ENCODE data around the gene MTG2.

The MTG2 gene

GRCh38 chr20:62240020-62240685 lies 57.3 kb downstream of the MTG2 start:
- peak overlapping the region; percentile 75 to 82 for H3K27ac Mint-ChIP-seq
- H3K36me3 Mint-ChIP-seq (ENCODE audit: insufficient read depth), result peaks cover 27% of the 10 kb centered on the region
- H3K4me1 Mint-ChIP-seq (ENCODE audit: low read depth in 2 of 2), result peaks cover 43% of the 10 kb centered on the region in 2 donors
- H3K4me3 Mint-ChIP-seq, result peak overlapping the region; percentile 78 to 84
- H3K27me3 Mint-ChIP-seq, result peaks cover 0 to under 1% of the 10 kb centered on the region in 2 donors
- DNase-seq (no peak), ATAC-seq (replicated peaks) (no peak)
- no peaks in the 10 kb centered on the region for H3K9me3 Mint-ChIP-seq

- Mint-ChIP-seq H3K27ac (peak overlapping the region; percentile 39 to 71), H3K36me3 (ENCODE audit: insufficient read depth) (peaks cover 27% of the 10 kb centered on the region), H3K4me3 (peak overlapping the region in 1 of 2 donors; percentile 35)
Measured at GRCh38 chr20:62241506-62241905, 58.7 kb downstream of the MTG2 start.

GRCh38 chr20:62242176-62242575 lies 59.3 kb downstream of the MTG2 start:
- H3K27me3 Mint-ChIP-seq, result no peaks in the 10 kb centered on the region
- DNase-seq, result no peak
- H3K36me3 Mint-ChIP-seq (ENCODE audit: insufficient read depth), result peaks cover 27% of the 10 kb centered on the region

More at GRCh38 chr20:62241506-62241905, 58.7 kb downstream of the MTG2 start:
- ATAC-seq (replicated peaks) (no peak), DNase-seq (no peak)
- peaks cover 46 to 47% of the 10 kb centered on the region in 2 donors for H3K4me1 Mint-ChIP-seq (ENCODE audit: low read depth in 2 of 2)
- no peaks in the 10 kb centered on the region for H3K9me3 Mint-ChIP-seq
- no peaks in the 10 kb centered on the region for H3K27me3 Mint-ChIP-seq

GRCh38 chr20:62243106-62243505 lies 60.3 kb downstream of the MTG2 start:
- H3K4me1 Mint-ChIP-seq (ENCODE audit: low read depth in 2 of 2), result peaks cover 41 to 50% of the 10 kb centered on the region in 2 donors
- H3K27me3 Mint-ChIP-seq, result no peaks in the 10 kb centered on the region
- no peaks in the 10 kb centered on the region for H3K9me3 Mint-ChIP-seq
- no peak overlapping the region for H3K4me3 Mint-ChIP-seq
- ATAC-seq (replicated peaks), result no peak
- no peak overlapping the region for H3K27ac Mint-ChIP-seq
- DNase-seq, result no peak
- peaks cover 25% of the 10 kb centered on the region for H3K36me3 Mint-ChIP-seq (ENCODE audit: insufficient read depth)

More at GRCh38 chr20:62242176-62242575, 59.3 kb downstream of the MTG2 start:
- Mint-ChIP-seq H3K4me1 (ENCODE audit: low read depth in 2 of 2) (peaks cover 47 to 53% of the 10 kb centered on the region in 2 donors), H3K27ac (peak overlapping the region in 1 of 2 donors; percentile 39), H3K9me3 (no peaks in the 10 kb centered on the region), H3K4me3 (peak overlapping the region in 1 of 2 donors; percentile 35)
- no peak for ATAC-seq (replicated peaks)

GRCh38 chr20:62243906-62244515 lies 61.2 kb downstream of the MTG2 start:
- DNase-seq (no peak), ATAC-seq (replicated peaks) (no peak)
- Mint-ChIP-seq H3K9me3 (no peaks in the 10 kb centered on the region), H3K4me1 (ENCODE audit: low read depth in 2 of 2) (peaks cover 40 to 50% of the 10 kb centered on the region in 2 donors), H3K27ac (peak overlapping the region in 1 of 2 donors; percentile 63), H3K36me3 (ENCODE audit: insufficient read depth) (peaks cover 23% of the 10 kb centered on the region), H3K27me3 (no peaks in the 10 kb centered on the region), H3K4me3 (no peak overlapping the region)

- peaks cover 21% of the 10 kb centered on the region for H3K36me3 Mint-ChIP-seq (ENCODE audit: insufficient read depth)
- no peaks in the 10 kb centered on the region for H3K27me3 Mint-ChIP-seq
- no peaks in the 10 kb centered on the region for H3K9me3 Mint-ChIP-seq
- H3K27ac Mint-ChIP-seq, result peak overlapping the region in 1 of 2 donors; percentile 63
- H3K4me1 Mint-ChIP-seq (ENCODE audit: low read depth in 2 of 2), result peaks cover 35 to 45% of the 10 kb centered on the region in 2 donors
- ATAC-seq (replicated peaks) (no peak), DNase-seq (no peak)
- no peak overlapping the region for H3K4me3 Mint-ChIP-seq
Measured at GRCh38 chr20:62244644-62245108, 61.8 kb downstream of the MTG2 start.

GRCh38 chr20:62245911-62246280 lies 63.1 kb downstream of the MTG2 start:
- Mint-ChIP-seq H3K36me3 (ENCODE audit: insufficient read depth) (peaks cover 17% of the 10 kb centered on the region), H3K9me3 (no peaks in the 10 kb centered on the region), H3K4me3 (no peak overlapping the region), H3K4me1 (ENCODE audit: low read depth in 2 of 2) (peaks cover 31 to 45% of the 10 kb centered on the region in 2 donors), H3K27ac (no peak overlapping the region), H3K27me3 (no peaks in the 10 kb centered on the region)
- DNase-seq (no peak), ATAC-seq (replicated peaks) (no peak)

GRCh38 chr20:62246431-62246830 lies 63.6 kb downstream of the MTG2 start:
- H3K36me3 Mint-ChIP-seq (ENCODE audit: insufficient read depth), result peaks cover 17% of the 10 kb centered on the region
- ATAC-seq (replicated peaks), result no peak
- no peak for DNase-seq
- peak overlapping the region in 1 of 2 donors; percentile 27 for H3K4me3 Mint-ChIP-seq
- no peaks in the 10 kb centered on the region for H3K27me3 Mint-ChIP-seq
- H3K27ac Mint-ChIP-seq, result no peak overlapping the region
- peaks cover 27 to 41% of the 10 kb centered on the region in 2 donors for H3K4me1 Mint-ChIP-seq (ENCODE audit: low read depth in 2 of 2)
- no peaks in the 10 kb centered on the region for H3K9me3 Mint-ChIP-seq

- H3K27ac Mint-ChIP-seq, result no peak overlapping the region
- no peak for ATAC-seq (replicated peaks)
- no peak for DNase-seq
Measured at GRCh38 chr20:62246872-62247652, 64.2 kb downstream of the MTG2 start.

GRCh38 chr20:62248890-62249560 lies 66.2 kb downstream of the MTG2 start:
- no peak overlapping the region for H3K4me3 Mint-ChIP-seq
- peaks cover 18% of the 10 kb centered on the region for H3K36me3 Mint-ChIP-seq (ENCODE audit: insufficient read depth)
- DNase-seq (no peak), ATAC-seq (replicated peaks) (no peak)
- H3K9me3 Mint-ChIP-seq, result no peaks in the 10 kb centered on the region
- H3K4me1 Mint-ChIP-seq (ENCODE audit: low read depth in 2 of 2), result peaks cover 24 to 40% of the 10 kb centered on the region in 2 donors
- no peak overlapping the region for H3K27ac Mint-ChIP-seq
- H3K27me3 Mint-ChIP-seq, result no peaks in the 10 kb centered on the region

More at GRCh38 chr20:62246872-62247652, 64.2 kb downstream of the MTG2 start:
- H3K4me3 Mint-ChIP-seq, result peak overlapping the region in 1 of 2 donors; percentile 27
- H3K36me3 Mint-ChIP-seq (ENCODE audit: insufficient read depth), result peaks cover 15% of the 10 kb centered on the region
- peaks cover 21 to 36% of the 10 kb centered on the region in 2 donors for H3K4me1 Mint-ChIP-seq (ENCODE audit: low read depth in 2 of 2)
- no peaks in the 10 kb centered on the region for H3K9me3 Mint-ChIP-seq
- H3K27me3 Mint-ChIP-seq, result no peaks in the 10 kb centered on the region

- Mint-ChIP-seq H3K4me3 (no peak overlapping the region), H3K9me3 (no peaks in the 10 kb centered on the region), H3K36me3 (ENCODE audit: insufficient read depth) (peaks cover 20% of the 10 kb centered on the region), H3K27me3 (no peaks in the 10 kb centered on the region), H3K4me1 (ENCODE audit: low read depth in 2 of 2) (peaks cover 25 to 26% of the 10 kb centered on the region in 2 donors), H3K27ac (no peak overlapping the region)
- no peak for DNase-seq
- ATAC-seq (replicated peaks), result no peak
Measured at GRCh38 chr20:62252342-62252966, 69.6 kb downstream of the MTG2 start.

Measured in effector memory CD8-positive, alpha-beta T cell (primary cell).